Left ventricle myocardium inferior (tissue), 1 donor: ENCODE results near the gene PCDHGA4. TPM values are rescaled to one million over a fixed set of nuclear protein-coding genes. Genes with fewer than 3 reads are reported as not detected.
"Not testable (repeated sequence)": the region's sequence is repeated elsewhere in the genome, so short reads cannot be mapped to it uniquely, and the experiment has no call there.

Experiments used
- DNase-seq: peaks from one replicate; pipeline ENCODE4 v3.0.0-alpha.2; 2020
- H3K27ac ChIP-seq: fragments of 200-600 bp; replicated peaks from 2 replicates; pipeline ENCODE4 v1.8.0; 2021
- H3K27me3 ChIP-seq: fragments of 200-600 bp; 2 replicates; pipeline ENCODE4 v1.8.0; 2021; ENCODE audit warnings: low read depth
- H3K36me3 ChIP-seq: fragments of 200-600 bp; 2 replicates; pipeline ENCODE4 v1.8.0; 2021
- H3K4me1 ChIP-seq: fragments of 200-600 bp; 2 replicates; pipeline ENCODE4 v1.8.0; 2021
- H3K4me3 ChIP-seq: fragments of 200-600 bp; 2 replicates; pipeline ENCODE4 v1.8.0; 2021; ENCODE audit warnings: mild to moderate bottlenecking, moderate library complexity
- H3K9me3 ChIP-seq: fragments of 200-600 bp; replicated peaks from 2 replicates; pipeline ENCODE4 v1.8.0; 2021
- CTCF ChIP-seq: fragments of 200-600 bp; IDR thresholded peaks from 2 replicates; pipeline ENCODE4 v1.8.0; 2021; ENCODE audit warnings: antibody characterized with exemption, mild to moderate bottlenecking, borderline replicate concordance
- intact Hi-C: fragments of 100-400 bp; cut with micrococcal nuclease; formaldehyde crosslinking; loops from one replicate; pipeline ENCODE4 v1.11.0; 2022
- total RNA-seq: library from RNA; stranded (reverse); fragmentation: NEBNext Ultra II Directional; extraction: Animal tissue kit (Norgen Biotek cat#: 25700); gene quantifications from one replicate; pipeline ENCODE4 v1.2.1, GENCODE V29; 2021
- donor health status: DM: no; HTN: yes; CAD: no; lungs with severe emphysema.

Gene PCDHGA4
- total RNA-seq, 1 donor from 2014 or later, result 7.3 TPM

- Histone ChIP-seq H3K27me3 (no peaks in the 10 kb centered on the region), H3K4me1 (peaks cover 33% of the 10 kb centered on the region), H3K36me3 (peaks cover 18% of the 10 kb centered on the region), H3K9me3 (peaks cover 99% of the 10 kb centered on the region), H3K27ac (peak overlapping the region; percentile 17), H3K4me3 (peak overlapping the region; percentile 65)
- peak; percentile 17 for TF ChIP-seq CTCF
- intact Hi-C loops, result no loop called here
- DNase-seq, result no peak
Measured at GRCh38 chr5:141345327-141345726, 9.5 kb upstream of the PCDHGA4 start.

GRCh38 chr5:141346017-141346416, 8.8 kb upstream of the PCDHGA4 start:
- H3K27me3 ChIP-seq, DNase-seq, H3K27ac ChIP-seq, intact Hi-C loops: not testable (repeated sequence)
- H3K9me3 ChIP-seq, result peaks cover 99% of the 10 kb centered on the region
- peaks cover 39% of the 10 kb centered on the region for H3K4me1 ChIP-seq
- peak overlapping the region; percentile 65 for H3K4me3 ChIP-seq
- H3K36me3 ChIP-seq, result peaks cover 18% of the 10 kb centered on the region

GRCh38 chr5:141349917-141350619, 4.8 kb upstream of the PCDHGA4 start, which contains the start of gene PCDHGB1:
Gene PCDHGB1 (plus strand): TSS chr5:141350099. CDS start chr5:141350261, 162 bp downstream.
- no peak for DNase-seq
- Histone ChIP-seq H3K4me3 (peak within 1 kb of the TSS; percentile 54), H3K27ac (peak within 1 kb of the TSS; percentile 50), H3K4me1 (peaks cover 59% of the 10 kb centered on the region), H3K9me3 (peaks cover 98% of the 10 kb centered on the region), H3K36me3 (peaks cover 22% of the 10 kb centered on the region), H3K27me3 (no peaks in the 10 kb centered on the region)
- intact Hi-C loops, result no loop called here
- TF ChIP-seq CTCF, result peak; percentile 74

GRCh38 chr5:141351591-141351990, 3.2 kb upstream of the PCDHGA4 start:
- no peak overlapping the region for H3K4me3 ChIP-seq
- H3K4me1 ChIP-seq, result peaks cover 61% of the 10 kb centered on the region
- intact Hi-C loops, result no loop called here
- no peak overlapping the region for H3K27ac ChIP-seq
- no peak for TF ChIP-seq CTCF
- peaks cover 98% of the 10 kb centered on the region for H3K9me3 ChIP-seq
- H3K36me3 ChIP-seq, result peaks cover 27% of the 10 kb centered on the region
- DNase-seq, result no peak
- no peaks in the 10 kb centered on the region for H3K27me3 ChIP-seq

GRCh38 chr5:141355641-141356040, 820 bp downstream of the PCDHGA4 start:
- peaks cover 58% of the 10 kb centered on the region for H3K4me1 ChIP-seq
- intact Hi-C loops, result no loop called here
- no peak overlapping the region for H3K27ac ChIP-seq
- DNase-seq, result no peak
- no peaks in the 10 kb centered on the region for H3K27me3 ChIP-seq
- no peak for TF ChIP-seq CTCF
- peak overlapping the region; percentile 54 for H3K4me3 ChIP-seq
- H3K9me3 ChIP-seq, result peaks cover 98% of the 10 kb centered on the region
- H3K36me3 ChIP-seq, result peaks cover 21% of the 10 kb centered on the region

- Histone ChIP-seq H3K27ac (no peak overlapping the region), H3K27me3 (no peaks in the 10 kb centered on the region), H3K4me3 (no peak overlapping the region), H3K9me3 (peaks cover 98% of the 10 kb centered on the region), H3K36me3 (peaks cover 21% of the 10 kb centered on the region), H3K4me1 (peaks cover 53% of the 10 kb centered on the region)
- no peak for DNase-seq
- TF ChIP-seq CTCF, result no peak
- intact Hi-C loops, result no loop called here
Measured at GRCh38 chr5:141356133-141356532, 1.3 kb downstream of the PCDHGA4 start.
